T47D (cell line): Measurements from ENCODE around the gene ZNF821.
A peak's percentile ranks its signal among the peaks of the same experiment; 100 is the strongest.
"Not testable (repeated sequence)": the region's sequence is repeated elsewhere in the genome, so short reads cannot be mapped to it uniquely, and the experiment has no call there.

Source experiments
- DNase-seq, 2 experiments: peaks; one replicate each; pipeline versions ENCODE4 v3.0.0 to v3.0.0-alpha.2; 2011 to 2012; ENCODE audit warnings: low read depth in 1 of 2, low spot score in 1 of 2
- JUND ChIP-seq: IDR thresholded peaks from 2 replicates; pipeline ENCODE4 v1.6.1; 2012; ENCODE audit warnings: low read depth
- in situ Hi-C: cut with HindIII; loops from 2 replicates; pipeline ENCODE4 v1.10.0; 2016; ENCODE audit warnings: low sequenced_read_pairs, low pct_unique_long_range_greater_than_20kb

The ZNF821 gene

DNA sequence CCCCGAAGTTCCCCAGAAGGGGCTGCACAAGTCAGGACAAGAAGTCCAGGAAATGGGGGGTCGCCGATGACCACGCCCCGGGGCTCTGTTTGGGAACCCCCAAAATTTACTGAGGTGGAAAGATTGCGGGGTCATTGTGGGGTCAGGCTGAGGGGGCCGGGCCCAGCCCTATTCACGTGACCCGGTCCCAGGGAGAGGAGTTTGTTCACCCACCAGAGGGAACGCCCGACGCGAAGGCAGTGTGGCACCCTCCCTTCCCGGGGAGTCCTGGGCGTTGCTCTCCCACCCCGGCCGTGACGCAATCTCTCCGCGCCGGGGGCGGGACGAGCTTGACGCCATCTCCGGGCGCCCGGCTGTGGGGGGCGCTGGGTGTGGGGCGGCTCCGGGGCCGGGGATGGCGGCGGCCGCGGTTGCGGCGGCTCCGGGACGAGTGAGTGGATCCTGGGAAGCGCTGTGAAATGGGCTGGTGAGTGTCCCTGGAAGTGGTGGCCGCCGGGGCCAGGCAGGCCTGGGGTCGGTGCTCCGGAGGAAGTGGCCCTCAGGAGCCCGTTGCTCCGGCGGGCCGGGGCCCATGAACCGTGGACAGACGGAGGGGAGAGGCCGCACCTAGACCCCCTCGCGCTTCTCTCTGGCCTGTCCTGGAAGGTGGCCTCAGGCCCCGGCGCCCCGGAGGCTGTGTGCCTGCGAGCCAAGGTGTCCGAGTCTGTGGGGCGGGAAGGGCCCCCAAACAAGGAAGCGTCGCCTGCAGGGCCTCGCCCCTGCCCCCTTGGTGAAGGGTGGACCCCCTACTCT lies 38.1 kb downstream of the ZNF821 start, which contains the start of gene ATXN1L:
Gene ATXN1L (plus strand): TSS at position 338 of the 792 bp plus-strand sequence. CDS start 3,765 bp downstream, outside the sequence.
- in situ Hi-C loops, result no loop called here

DNA sequence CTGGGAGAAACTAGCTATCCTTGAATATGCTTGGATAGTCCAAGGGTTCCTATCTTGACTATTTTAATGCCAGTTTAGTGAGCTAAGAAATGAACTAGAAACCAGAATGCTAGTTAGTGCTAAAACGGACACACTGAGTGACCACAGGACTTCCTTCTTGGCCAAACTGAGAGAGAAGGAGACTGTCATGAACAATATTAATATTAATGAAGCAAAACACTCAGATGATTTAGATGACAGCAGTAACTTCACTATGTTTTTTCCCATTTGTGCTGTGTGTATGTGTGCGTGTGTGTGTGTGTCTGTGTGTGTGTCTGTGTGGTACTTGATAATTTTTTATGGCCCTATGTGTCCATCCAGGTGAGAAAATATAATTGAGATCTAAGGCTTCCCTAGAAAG lies 40.4 kb downstream of the ZNF821 start:
- in situ Hi-C loops, result no loop called here
- no peak for TF ChIP-seq JUND
- no peak for DNase-seq

More for the DNA sequence above, 38.1 kb downstream of the ZNF821 start, which contains the start of gene ATXN1L:
- DNase-seq, result peak; percentile 91 to 96
- no peak for TF ChIP-seq JUND

DNA sequence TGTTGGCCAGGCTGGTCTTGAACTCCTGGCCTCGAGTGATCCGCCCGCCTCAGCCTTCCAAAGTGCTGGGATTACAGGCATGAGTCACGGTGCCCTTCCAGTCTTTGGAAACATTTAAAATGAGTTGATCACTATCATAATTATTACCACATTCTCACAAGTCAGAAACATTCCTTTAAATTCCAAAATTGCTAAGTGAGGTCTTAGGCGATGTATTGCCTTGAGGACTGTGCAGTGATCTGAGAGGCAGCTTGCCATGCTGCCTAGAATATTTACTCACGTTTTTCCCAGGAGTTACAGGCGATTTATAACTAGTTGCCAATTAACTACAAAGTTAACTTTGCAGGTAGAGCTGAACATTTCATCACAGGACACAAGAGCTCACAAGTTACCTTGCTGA lies 43.9 kb downstream of the ZNF821 start:
- in situ Hi-C loops, result no loop called here
- DNase-seq, result peak in 1 of 2 experiments; percentile 33
- TF ChIP-seq JUND, result 0 out of 2 replicates have a peak, but pooled peaks have one; percentile 26

DNA sequence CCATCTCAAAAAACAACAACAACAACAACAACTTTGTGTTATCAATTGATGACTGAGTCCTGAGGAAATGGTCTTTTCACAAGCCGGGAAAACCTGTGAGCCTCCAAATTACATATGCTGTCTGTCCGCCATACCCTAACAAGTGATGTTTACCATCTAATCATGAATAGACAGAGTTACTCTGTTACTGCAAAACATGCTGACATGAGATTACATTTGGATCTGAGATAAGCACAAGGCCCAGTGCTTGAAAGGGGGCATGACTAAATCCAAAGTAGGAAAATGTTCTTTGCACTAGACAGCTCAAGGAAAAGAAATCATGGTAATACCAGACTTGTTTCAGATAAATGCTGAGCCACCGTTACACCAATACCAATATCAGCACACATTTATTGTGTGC lies 46.8 kb downstream of the ZNF821 start:
- in situ Hi-C loops, result no loop called here
- no peak for DNase-seq
- no peak for TF ChIP-seq JUND

DNA sequence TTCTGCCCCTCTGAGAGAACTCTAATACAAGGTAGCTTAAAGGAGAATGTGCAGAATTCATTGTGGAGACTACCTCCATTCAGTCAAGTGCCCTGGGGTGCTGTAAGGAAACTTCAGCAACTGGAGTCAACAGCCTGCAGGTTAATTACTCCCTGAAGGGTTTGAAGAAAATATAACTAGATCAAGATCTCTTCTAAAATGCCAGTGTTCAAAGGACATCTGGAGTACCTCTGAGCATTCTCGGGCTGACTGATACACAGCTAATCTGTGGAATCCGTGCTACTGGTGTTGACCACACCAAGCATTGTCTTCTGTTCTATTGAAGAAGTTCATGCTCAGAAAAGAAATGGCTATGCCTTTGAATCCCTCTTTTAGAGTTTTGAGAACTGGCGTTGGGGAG lies 49.7 kb downstream of the ZNF821 start:
- no peak for DNase-seq
- in situ Hi-C loops, result no loop called here
- no peak for TF ChIP-seq JUND

DNA sequence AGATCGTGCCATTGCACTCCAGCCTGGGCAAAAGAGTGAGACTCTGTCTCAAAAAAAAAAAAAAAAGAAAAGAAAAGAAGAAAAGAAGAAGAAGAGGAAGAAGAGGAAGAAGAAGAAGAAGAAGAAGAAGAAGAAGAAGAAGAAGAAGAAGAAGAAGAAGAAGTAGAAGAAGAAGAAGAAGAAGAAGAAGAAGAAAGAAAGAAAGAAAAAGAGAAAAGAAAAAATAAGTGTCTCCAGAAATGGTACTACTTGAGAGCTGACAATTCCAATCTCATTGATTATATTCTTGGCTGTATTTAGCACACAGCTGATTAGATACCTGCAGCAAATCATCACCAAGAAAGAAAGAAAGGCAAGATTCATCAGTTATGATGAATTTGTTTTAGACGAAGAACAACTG lies 51.9 kb downstream of the ZNF821 start:
- DNase-seq, in situ Hi-C loops: not testable (repeated sequence)

DNA sequence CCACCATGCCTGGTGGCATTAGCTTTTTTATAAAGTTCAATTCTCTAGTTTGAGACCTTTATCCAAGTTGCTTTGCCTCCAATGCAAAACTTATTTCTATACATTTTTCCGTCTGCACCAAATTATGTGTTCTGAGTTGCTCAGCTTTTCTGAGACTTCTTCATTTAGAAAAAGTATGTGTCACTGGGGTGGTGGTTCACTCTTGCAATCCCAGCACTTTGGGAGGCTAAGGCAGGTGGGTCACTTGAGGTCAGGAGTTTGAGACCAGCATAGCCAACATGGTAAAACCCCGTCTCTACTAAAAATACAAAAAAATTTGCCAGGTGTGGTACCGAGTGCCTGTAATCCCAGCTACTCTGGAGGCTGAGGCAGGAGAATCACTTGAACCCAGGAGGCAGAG lies 52.3 kb downstream of the ZNF821 start:
- DNase-seq, in situ Hi-C loops: not testable (repeated sequence)

DNA sequence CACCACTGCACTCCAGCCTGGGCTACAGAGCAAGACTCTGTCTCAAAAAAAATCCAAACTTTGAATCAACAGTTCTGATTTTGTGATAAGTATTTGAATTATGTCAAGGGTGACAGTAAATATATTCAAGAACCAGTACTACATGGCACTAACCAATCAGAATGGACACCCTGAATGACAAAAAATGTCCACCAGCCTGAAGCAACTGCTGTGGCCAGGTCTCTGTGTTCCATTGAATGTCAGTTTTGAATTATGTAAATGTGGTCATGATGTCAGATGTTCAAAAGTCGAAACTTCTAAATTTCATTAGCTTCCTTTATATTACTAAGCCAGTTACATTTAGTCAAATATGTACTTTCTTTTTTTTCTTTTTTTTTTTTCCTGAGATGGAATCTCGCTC lies 53.6 kb downstream of the ZNF821 start:
- DNase-seq, result peak in 1 of 2 experiments; percentile 92
- no peak for TF ChIP-seq JUND
- in situ Hi-C loops, result no loop called here

DNA sequence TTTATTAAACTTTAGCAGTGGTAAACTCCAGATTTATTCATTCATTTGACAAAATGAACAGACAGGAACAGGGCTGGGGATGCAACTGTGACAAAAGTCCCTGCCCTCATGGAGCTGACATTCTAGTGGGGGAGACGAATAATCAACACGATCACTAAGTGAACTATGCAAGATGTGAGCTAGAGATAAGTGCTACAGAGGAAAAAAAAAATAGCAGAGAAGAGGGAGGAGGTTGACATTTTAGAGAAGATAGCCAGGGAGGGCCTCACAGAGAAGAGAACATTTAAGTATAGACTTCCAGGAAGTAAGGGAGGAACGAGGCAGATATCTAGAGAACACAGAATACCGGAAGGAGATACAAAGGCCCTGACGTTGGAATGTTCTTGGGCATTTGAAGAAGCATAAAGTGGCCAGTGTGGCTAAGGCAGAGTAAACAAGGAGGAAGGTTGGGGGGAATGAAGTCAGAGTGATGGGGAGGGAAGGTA lies 57.4 kb downstream of the ZNF821 start:
- in situ Hi-C loops, result no loop called here
- DNase-seq, result no peak
- no peak for TF ChIP-seq JUND

DNA sequence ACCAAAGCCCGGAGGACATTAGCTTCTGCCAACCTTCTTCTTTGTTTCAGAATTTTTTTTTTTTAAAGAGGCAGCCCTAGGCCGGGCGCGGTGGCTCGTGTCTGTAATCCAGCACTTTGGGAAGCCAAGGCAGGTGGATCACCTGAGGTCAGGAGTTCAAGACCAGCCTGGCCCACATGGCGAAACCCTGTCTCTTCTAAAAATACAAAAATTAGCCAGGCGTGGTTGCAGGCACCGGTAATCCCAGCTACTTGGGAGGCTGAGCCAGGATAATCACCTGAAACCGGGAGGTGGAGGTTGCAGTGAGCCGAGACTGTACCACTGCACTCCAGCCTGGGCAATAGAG lies 66.9 kb downstream of the ZNF821 start:
- DNase-seq, result peak in 1 of 2 experiments; percentile 33
- in situ Hi-C loops, result not testable (repeated sequence)

DNA sequence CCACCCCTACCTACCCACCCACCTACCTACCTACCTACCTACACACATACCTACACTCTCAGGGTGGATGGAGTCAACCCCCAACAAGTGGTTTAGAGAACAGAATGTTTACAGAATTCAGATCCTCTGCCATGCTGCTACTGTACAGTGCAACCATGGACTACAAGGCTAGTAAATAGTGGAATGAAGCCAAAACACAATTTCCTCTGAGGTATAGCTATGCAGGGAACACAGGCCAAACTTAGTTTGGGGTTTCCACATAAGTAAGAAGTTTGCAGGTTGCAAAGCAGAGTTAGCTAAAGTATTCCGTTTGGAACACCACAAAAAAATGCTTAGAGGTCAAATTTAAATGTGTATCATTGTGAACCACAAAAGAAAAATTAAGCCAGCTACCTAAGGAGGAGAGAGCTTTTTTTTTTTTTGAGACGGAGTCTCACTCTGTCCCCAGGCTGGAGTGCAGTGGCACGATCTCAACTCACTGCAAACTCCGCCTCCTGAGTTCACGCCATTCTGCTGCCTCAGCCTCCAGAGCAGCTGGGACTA lies 72.7 kb downstream of the ZNF821 start:
- in situ Hi-C loops, result no loop called here
- TF ChIP-seq JUND, result no peak
- peak in 1 of 2 experiments; percentile 59 for DNase-seq

DNA sequence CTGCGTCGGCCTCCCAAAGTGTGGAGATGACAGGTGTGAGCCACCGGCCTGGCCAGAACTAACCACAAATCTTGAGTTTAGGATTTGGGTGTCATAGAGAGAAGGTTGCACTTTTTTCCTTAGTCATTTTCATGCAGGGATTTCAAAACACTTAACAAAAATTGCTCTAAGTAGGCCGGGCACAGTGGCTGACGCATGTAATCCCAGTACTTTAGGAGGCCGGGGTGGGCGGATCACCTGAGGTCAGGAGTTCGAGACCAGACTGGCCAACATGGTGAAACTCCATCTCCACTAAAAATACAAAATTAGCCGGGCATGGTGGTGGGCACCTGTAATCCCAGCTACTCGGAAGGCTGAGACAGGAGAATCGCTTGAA lies 73.8 kb downstream of the ZNF821 start:
- in situ Hi-C loops, DNase-seq: not testable (repeated sequence)
